ENCODE results near the gene TBL1XR1. TPM values are rescaled to one million over a fixed set of nuclear protein-coding genes. Genes with fewer than 3 reads are reported as not detected.

The TBL1XR1 gene
- total RNA-seq, 4 donors from 2014 or later = 51.6 to 91.1 (median 66.0) TPM

GRCh38 chr3:177212278-177212610 lies 15.0 kb upstream of the TBL1XR1 start:
- DNase-seq (ENCODE audit: low spot score in 2 of 2) = no peak
- intact Hi-C loops (cut with DNase I; ENCODE audit: low total_unique reads) = no loop called here
- TF ChIP-seq POLR2A (IDR thresholded peaks at IDR 0.05) = no peak
- TF ChIP-seq CTCF (IDR thresholded peaks at IDR 0.05) = no peak
- H3K4me3 ChIP-seq (ENCODE audit: low read depth, poor library complexity, severe bottlenecking) = no peak overlapping the region

GRCh38 chr3:177211503-177212277 lies 14.4 kb upstream of the TBL1XR1 start:
- no peak for TF ChIP-seq CTCF (IDR thresholded peaks at IDR 0.05)
- no peak for TF ChIP-seq POLR2A (IDR thresholded peaks at IDR 0.05)
- DNase-seq (ENCODE audit: low spot score in 2 of 2) = no peak
- no peak overlapping the region for H3K4me3 ChIP-seq (ENCODE audit: low read depth, poor library complexity, severe bottlenecking)
- intact Hi-C loops (cut with DNase I; ENCODE audit: low total_unique reads) = no loop called here
- WGBS, 2 donors = 68 to 79% methylated on average over 7 of the region's 7 CpGs

- TF ChIP-seq CTCF (IDR thresholded peaks at IDR 0.05) = no peak
- TF ChIP-seq POLR2A (IDR thresholded peaks at IDR 0.05) = no peak
- no peak for DNase-seq (ENCODE audit: low spot score in 2 of 2)
- WGBS, 2 donors = 84 to 85% methylated on average over 11 of the region's 11 CpGs
- no peak overlapping the region for H3K4me3 ChIP-seq (ENCODE audit: low read depth, poor library complexity, severe bottlenecking)
- intact Hi-C loops (cut with DNase I; ENCODE audit: low total_unique reads) = no loop called here
These were observed 13.6 kb upstream of the TBL1XR1 start for GRCh38 chr3:177210744-177211502.

GRCh38 chr3:177209509-177209908 lies 12.2 kb upstream of the TBL1XR1 start:
- DNase-seq (ENCODE audit: low spot score in 2 of 2) = no peak
- WGBS, 2 donors = 73 to 94% methylated on average over 5 of the region's 5 CpGs
- TF ChIP-seq POLR2A (IDR thresholded peaks at IDR 0.05) (no peak), CTCF (IDR thresholded peaks at IDR 0.05) (no peak)
- intact Hi-C loops (cut with DNase I; ENCODE audit: low total_unique reads) = no loop called here
- H3K4me3 ChIP-seq (ENCODE audit: low read depth, poor library complexity, severe bottlenecking) = no peak overlapping the region

- no peak for DNase-seq (ENCODE audit: low spot score in 2 of 2)
- intact Hi-C loops (cut with DNase I; ENCODE audit: low total_unique reads) = no loop called here
- H3K4me3 ChIP-seq (ENCODE audit: low read depth, poor library complexity, severe bottlenecking) = no peak overlapping the region
- WGBS, 2 donors = 81 to 88% methylated on average over 3 of the region's 3 CpGs
- no peak for TF ChIP-seq POLR2A (IDR thresholded peaks at IDR 0.05)
- TF ChIP-seq CTCF (IDR thresholded peaks at IDR 0.05) = no peak
These were observed 11.5 kb upstream of the TBL1XR1 start for GRCh38 chr3:177208781-177209180.
